Activated naive CD8-positive, alpha-beta T cell treated with anti-CD3 and anti-CD28 coated beads for 36 hours (primary cell): Measurements from ENCODE around the gene TPST2. TPM values are rescaled to one million over a fixed set of nuclear protein-coding genes. Genes with fewer than 3 reads are reported as not detected.

Experiments
- DNase-seq: peaks from one replicate; pipeline ENCODE4 v3.0.0; 2021
- H3K27ac Mint-ChIP-seq: one replicate; pipeline ENCODE4 v1.8.0; 2022; ENCODE audit warnings: mild to moderate bottlenecking, moderate library complexity, mixed read lengths
- H3K27me3 Mint-ChIP-seq: one replicate; pipeline ENCODE4 v1.8.0; 2022; ENCODE audit warnings: mild to moderate bottlenecking, mixed read lengths
- H3K36me3 Mint-ChIP-seq: one replicate; pipeline ENCODE4 v1.8.0; 2021; ENCODE audit warnings: mild to moderate bottlenecking, mixed read lengths
- H3K4me1 Mint-ChIP-seq: one replicate; pipeline ENCODE4 v1.8.0; 2021; ENCODE audit warnings: mixed read lengths
- H3K4me3 Mint-ChIP-seq: one replicate; pipeline ENCODE4 v1.8.0; 2022; ENCODE audit warnings: mild to moderate bottlenecking, moderate library complexity, mixed read lengths
- H3K9me3 Mint-ChIP-seq: one replicate; pipeline ENCODE4 v1.8.0; 2022; ENCODE audit warnings: mixed read lengths
- total RNA-seq, 2 experiments: library from RNA; stranded (reverse); gene quantifications; one replicate each; pipeline ENCODE4 v1.2.3, GENCODE V29; 2021

TPST2 gene
- total RNA-seq, 2 experiments from 2014 or later, result 32.1 to 35.0 TPM

DNA sequence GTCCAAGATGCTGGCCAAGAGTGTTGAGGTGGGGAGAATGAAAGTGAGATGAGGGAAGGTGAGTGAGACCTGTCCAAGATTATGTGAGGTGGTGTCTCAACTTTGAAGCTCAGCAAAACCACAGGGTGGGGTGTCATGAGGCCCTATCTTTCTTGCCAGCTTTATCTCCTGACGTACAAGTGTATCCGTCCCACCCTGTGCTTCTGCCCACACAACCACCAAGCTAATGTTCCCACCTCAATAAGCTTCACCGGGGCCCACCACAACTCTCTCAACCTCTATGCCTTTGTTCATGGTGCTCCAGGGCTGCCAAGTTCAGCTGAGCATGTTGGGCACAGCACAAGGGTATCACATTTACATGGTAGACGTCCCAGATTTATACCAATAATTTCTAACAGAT lies 7.1 kb upstream of the TPST2 start:
- H3K4me3 Mint-ChIP-seq, result no peak overlapping the region
- DNase-seq, result peak; percentile 51
- H3K36me3 Mint-ChIP-seq, result peaks cover 2% of the 10 kb centered on the region
- H3K27me3 Mint-ChIP-seq, result no peaks in the 10 kb centered on the region
- no peaks in the 10 kb centered on the region for H3K9me3 Mint-ChIP-seq
- H3K4me1 Mint-ChIP-seq, result peaks cover 59% of the 10 kb centered on the region
- H3K27ac Mint-ChIP-seq, result peak overlapping the region; percentile 73

DNA sequence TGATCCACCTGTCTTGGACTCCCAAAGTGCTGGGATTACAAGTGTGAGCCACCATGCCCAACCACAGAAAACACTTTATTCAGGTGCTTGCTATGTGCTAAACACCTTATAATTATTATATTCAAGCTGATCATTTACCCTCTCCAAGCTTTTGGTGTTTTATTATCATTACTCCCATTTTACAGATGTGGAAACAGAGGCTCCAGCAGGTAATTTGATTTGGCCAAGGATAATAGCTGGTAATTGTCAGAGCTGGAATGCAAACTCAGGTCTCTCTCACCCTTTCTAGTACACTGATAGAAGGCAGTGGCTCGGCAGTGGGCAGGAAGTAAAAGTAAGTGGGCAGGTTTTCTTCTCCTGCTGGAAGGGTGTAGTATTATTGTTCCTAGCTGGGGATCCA lies 3.8 kb upstream of the TPST2 start:
- Mint-ChIP-seq H3K36me3 (peaks cover 4% of the 10 kb centered on the region), H3K27me3 (no peaks in the 10 kb centered on the region), H3K9me3 (no peaks in the 10 kb centered on the region), H3K4me1 (peaks cover 67% of the 10 kb centered on the region), H3K4me3 (no peak overlapping the region), H3K27ac (no peak overlapping the region)
- no peak for DNase-seq

DNA sequence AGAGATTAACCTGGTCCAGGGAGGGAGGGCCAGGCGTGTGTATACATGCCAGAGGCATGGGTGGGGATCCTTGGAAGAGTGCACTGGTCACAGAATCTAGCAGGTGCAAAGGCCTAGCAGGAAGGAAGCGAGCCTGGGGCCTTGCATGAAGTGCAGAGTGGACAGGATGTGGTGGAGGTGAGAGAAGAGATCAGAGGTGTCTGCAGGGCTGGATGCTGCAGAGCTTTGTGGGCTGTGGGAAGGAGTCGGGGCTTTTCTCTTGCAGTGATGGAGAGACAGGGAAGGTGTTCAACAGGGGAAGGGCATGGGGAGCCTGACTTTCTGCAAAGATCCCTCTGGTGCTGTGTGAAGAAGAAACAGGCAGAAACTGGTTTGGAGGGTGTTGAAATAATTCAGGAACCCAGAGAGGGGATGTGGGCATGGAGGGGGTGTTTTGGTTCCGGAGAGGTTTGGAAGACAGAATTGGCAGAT lies 2.5 kb upstream of the TPST2 start:
- peak overlapping the region; percentile 25 for H3K27ac Mint-ChIP-seq
- peak; percentile 61 for DNase-seq
- H3K4me1 Mint-ChIP-seq, result peaks cover 68% of the 10 kb centered on the region
- H3K9me3 Mint-ChIP-seq, result peaks cover 7% of the 10 kb centered on the region
- H3K27me3 Mint-ChIP-seq, result no peaks in the 10 kb centered on the region
- peak overlapping the region; percentile 1 for H3K4me3 Mint-ChIP-seq
- H3K36me3 Mint-ChIP-seq, result peaks cover 13% of the 10 kb centered on the region

DNA sequence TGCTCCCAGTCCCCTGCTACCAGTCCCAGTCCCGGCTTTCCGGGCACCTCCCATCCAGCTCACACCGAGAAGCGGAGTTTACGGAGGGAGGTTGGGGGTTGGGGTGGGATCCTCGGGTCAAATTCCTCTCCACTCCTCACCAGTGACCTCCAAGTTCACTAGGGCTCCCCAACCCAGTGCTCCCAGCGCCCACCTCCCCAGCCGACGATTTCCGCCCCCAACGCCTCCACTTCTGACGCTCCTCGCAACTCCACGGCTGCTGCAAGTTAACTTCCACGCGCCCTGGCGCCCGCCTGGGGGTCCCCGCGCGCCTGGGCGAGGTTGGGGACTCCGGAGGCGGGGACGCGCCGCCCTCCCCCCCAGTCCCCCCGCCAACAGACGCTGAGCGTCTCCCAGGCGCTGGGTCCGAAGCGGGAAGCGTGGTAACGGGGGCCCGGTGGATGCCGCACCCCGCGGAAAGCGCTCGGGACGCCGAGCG lies 526 bp downstream of the TPST2 start:
- DNase-seq, result peak; percentile 45
- H3K4me3 Mint-ChIP-seq, result peak overlapping the region; percentile 91
- H3K27me3 Mint-ChIP-seq, result no peaks in the 10 kb centered on the region
- peak overlapping the region; percentile 89 for H3K27ac Mint-ChIP-seq
- peaks cover 7% of the 10 kb centered on the region for H3K9me3 Mint-ChIP-seq
- peaks cover 32% of the 10 kb centered on the region for H3K36me3 Mint-ChIP-seq
- peaks cover 76% of the 10 kb centered on the region for H3K4me1 Mint-ChIP-seq

DNA sequence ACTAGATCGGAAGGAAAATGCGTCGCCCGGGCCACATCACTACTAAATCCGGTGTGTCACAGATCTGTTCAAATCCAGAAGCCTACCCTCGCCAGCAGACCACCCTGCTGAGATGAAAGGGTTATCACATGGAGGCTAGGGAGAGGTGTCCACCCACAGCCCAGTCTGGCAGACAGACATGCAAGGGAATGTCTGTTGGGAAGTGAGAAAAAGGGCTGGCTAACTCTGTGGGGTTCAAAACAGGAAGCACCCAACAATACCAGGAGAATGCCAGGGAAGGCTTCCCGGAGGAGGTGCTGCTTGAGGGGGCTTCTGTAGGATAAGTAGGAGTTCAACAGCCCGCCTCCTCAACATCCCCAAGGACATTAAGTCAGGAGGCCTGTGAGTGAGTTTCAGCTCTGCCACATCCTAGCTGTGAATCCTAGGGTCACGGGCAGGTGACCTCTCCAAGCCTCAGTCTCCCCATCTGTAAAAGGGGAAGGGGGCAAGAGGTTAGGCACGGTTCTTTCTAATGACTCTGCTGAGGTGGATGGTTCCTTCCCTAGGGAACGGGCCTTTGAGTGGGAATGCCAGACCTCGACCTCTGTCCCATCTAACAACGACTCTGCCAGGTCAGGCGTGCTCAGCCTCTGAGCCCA lies 1.1 kb downstream of the TPST2 start:
- DNase-seq, result peak; percentile 29
- Mint-ChIP-seq H3K4me3 (peak overlapping the region; percentile 91), H3K9me3 (peaks cover 7% of the 10 kb centered on the region), H3K27me3 (no peaks in the 10 kb centered on the region), H3K36me3 (peaks cover 34% of the 10 kb centered on the region), H3K4me1 (peaks cover 76% of the 10 kb centered on the region), H3K27ac (peak overlapping the region; percentile 89)

DNA sequence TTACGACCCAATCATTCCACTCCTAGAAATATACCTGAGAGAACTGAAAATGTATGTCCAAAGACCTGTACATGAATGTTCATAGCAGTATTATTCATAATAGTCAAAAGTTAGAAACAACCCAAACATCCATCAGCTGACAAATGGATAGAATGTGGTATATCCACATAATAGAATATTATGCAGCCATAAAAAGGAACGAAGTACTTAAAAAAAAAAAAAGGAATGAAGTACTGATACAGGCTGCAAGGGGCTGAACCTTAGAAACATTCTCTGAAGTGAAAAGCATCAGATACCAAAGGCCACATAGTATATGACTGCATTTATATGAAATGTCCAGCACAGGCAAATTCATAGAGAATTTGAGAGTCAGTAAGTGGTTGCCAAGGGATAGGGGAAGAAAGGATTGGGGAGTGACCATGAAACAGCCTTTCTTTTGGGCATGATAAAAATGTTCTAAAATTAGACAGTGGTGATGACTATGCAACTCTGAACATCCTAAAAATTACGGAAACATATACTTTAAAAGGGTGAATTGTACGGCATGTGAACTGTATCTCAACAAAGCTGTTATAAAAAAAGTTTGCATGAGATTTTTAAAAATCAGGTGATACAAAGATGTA lies 1.8 kb downstream of the TPST2 start:
- DNase-seq, result no peak
- H3K4me3 Mint-ChIP-seq, result peak overlapping the region; percentile 91
- peaks cover 7% of the 10 kb centered on the region for H3K9me3 Mint-ChIP-seq
- H3K27ac Mint-ChIP-seq, result peak overlapping the region; percentile 89
- H3K27me3 Mint-ChIP-seq, result no peaks in the 10 kb centered on the region
- peaks cover 34% of the 10 kb centered on the region for H3K36me3 Mint-ChIP-seq
- peaks cover 69% of the 10 kb centered on the region for H3K4me1 Mint-ChIP-seq

DNA sequence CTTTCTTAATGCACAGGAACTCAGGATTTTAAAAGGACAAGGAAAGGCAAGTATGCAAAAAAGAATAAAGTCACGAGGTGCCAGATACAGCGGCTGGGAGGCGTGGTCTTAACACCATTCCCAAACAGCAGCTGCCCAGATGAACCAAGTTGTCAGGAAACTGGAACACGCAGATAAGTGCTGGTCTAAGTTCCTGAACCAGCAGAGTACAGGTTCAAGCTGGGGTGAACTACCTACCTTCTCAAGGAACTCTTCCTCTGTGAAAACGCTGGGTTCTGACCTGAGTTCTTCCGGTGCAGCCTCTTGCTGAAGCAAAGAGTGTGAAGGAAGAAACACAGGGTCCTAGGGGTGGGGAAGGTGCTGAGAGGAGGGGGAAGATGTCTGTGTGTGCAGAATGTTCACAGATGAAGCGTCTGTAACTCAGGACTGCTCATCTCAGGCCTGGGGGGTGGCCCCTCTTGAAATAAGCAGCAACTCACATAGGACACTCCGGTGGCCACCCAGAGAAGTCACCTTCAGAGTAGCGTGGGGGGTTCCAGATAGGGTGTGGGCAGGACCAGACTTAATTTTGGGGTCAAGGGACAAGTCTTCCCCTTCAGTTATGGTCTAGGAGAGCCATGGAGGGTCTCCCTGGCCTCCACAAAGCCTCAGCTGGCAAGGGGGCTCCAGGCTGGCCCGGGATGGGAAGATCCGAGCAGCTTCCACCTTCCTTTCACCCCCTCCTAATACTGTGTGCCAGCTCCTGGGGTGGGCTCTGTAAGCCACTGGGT lies 3.2 kb downstream of the TPST2 start:
- Mint-ChIP-seq H3K4me3 (peak overlapping the region; percentile 63), H3K27ac (peak overlapping the region; percentile 83), H3K27me3 (no peaks in the 10 kb centered on the region), H3K9me3 (peaks cover 7% of the 10 kb centered on the region), H3K36me3 (peaks cover 38% of the 10 kb centered on the region), H3K4me1 (peaks cover 61% of the 10 kb centered on the region)
- DNase-seq, result no peak

DNA sequence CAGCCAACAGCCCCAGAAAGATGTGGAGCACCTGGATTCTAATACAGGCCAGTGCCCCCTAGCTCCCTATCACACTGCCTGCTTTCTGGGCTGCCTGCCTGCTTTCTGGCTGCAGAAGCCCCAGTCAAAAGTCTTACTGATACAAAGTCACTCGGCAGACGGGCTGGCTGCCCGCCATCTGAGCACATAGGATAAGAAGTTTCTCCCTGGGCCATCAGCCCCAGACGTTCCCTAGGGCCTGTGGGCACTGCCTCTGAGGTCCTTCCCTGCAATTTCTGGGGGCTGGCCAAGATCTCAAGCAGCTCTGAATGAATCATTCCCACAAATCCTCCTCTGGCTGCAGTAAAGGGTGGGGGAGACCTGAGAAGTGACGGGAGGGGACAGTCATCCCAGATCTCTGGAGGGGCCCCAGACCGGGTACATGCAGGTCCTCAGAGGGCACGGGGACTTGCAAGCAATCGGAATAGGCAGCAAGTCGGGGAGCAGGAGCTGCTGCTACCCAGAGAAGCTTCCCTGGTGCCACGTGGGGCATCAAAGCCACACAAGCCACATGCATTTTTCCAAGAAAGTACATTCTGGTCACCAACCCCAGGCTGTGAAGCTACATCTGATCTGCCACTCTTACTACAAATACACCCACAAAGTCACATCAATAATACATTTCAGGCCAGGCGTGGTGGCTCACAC lies 4.7 kb downstream of the TPST2 start:
- Mint-ChIP-seq H3K27me3 (no peaks in the 10 kb centered on the region), H3K9me3 (peaks cover 7% of the 10 kb centered on the region), H3K4me1 (peaks cover 66% of the 10 kb centered on the region), H3K36me3 (peaks cover 38% of the 10 kb centered on the region), H3K4me3 (peak overlapping the region; percentile 8), H3K27ac (peak overlapping the region; percentile 75)
- DNase-seq, result peak; percentile 22

DNA sequence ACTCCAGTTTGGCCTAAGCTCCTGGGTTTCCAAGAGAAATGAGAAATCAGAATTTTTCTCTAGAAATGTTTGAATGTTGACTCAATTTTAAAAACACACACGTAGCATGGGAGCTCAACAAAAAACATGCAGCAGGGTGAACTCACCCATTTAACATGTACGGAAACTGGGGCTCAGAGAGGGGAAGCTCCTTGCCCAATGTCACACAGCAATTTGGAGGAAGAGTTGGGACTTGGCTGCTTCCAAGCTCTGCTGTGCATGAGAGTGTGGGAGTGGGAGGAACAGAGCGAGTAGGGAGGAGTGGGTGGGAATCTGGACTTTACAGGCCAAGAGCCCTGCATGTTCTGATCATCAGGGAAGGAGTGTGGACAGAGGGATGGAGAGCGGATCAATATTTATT lies 5.9 kb downstream of the TPST2 start:
- no peaks in the 10 kb centered on the region for H3K27me3 Mint-ChIP-seq
- no peak for DNase-seq
- no peak overlapping the region for H3K4me3 Mint-ChIP-seq
- peaks cover 74% of the 10 kb centered on the region for H3K4me1 Mint-ChIP-seq
- peaks cover 45% of the 10 kb centered on the region for H3K36me3 Mint-ChIP-seq
- peaks cover 7% of the 10 kb centered on the region for H3K9me3 Mint-ChIP-seq
- no peak overlapping the region for H3K27ac Mint-ChIP-seq

DNA sequence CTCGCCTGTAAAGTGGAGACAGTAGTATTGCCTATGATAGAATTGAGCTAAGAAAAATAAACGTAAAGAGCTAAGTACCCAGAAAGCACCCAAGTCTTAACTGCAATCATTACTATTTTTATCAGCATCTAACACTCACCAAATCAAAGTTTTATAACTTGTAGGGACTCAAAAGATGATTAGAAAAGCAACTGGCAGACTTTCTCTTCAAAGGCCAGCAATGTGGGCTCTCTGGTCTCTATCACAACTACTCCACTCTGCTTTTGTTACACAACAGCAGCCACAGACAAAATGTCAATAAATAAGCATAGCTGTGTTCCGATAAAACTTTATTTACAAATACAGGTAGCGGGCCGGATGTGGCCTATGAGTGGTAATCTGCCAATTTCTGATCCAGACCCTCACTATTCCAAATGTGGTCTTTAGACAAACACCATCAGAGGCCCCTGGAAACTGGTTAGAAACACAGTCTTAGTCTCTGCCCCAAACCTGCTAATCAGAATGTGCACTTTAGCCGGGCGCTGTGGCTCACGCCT lies 8.2 kb downstream of the TPST2 start:
- H3K27ac Mint-ChIP-seq, result peak overlapping the region; percentile 17
- peaks cover 67% of the 10 kb centered on the region for H3K4me1 Mint-ChIP-seq
- H3K36me3 Mint-ChIP-seq, result peaks cover 32% of the 10 kb centered on the region
- H3K9me3 Mint-ChIP-seq, result no peaks in the 10 kb centered on the region
- no peak for DNase-seq
- no peaks in the 10 kb centered on the region for H3K27me3 Mint-ChIP-seq
- H3K4me3 Mint-ChIP-seq, result no peak overlapping the region

DNA sequence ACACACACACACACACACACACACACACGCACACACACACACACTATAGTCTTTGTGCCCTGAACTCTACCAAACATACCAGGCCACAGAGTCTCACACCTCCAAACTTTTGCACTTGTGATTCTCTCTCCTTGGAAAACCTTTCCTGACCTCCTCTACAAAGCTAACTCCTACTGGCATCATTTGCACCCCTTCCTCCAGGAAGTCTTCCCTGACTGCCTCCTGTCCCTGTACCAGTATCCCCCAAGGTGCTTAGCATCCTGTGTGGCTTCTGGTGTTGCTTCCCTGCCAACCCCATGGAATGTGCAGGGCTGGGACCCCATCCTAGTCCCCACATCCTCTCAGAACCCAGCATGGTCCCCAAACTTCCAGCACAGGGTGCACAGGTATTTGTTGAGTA lies 8.9 kb downstream of the TPST2 start:
- Mint-ChIP-seq H3K27me3 (no peaks in the 10 kb centered on the region), H3K9me3 (no peaks in the 10 kb centered on the region), H3K36me3 (peaks cover 32% of the 10 kb centered on the region), H3K4me3 (no peak overlapping the region), H3K27ac (peak overlapping the region; percentile 67), H3K4me1 (peaks cover 65% of the 10 kb centered on the region)
- DNase-seq, result no peak

DNA sequence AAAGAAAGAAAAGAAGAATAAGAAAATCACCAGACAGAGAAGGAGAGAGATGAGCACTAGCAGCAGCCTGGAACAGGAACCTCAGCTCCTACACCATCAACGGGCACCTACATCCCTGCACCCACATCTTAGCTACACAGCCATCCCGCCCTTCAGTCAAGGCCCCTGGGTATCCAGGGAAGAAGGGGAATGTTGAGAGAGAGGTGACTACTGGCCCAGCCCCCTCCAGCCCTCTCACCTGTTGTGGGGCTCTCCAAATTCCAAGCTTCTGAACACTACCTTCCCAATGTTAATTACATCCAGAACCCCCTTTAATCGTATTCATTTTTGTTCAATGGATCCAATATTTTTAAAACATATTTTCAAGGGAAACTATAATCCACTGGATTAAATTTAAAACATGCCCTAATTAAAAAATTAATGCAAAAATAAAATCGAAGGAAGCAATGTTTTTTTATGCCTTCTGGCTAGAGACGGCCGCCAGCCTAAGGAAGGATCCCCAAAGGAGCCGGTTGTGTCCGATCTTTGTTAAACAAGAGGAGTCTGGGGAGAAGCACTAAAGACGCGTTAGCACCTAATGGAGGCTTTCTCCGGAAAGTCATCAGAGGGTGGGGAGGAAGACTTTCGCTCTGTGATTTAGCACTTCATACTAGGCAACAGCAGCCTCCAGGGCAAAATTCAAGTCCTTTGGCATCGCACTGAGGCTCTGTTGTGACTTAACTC lies 9.5 kb downstream of the TPST2 start:
- Mint-ChIP-seq H3K9me3 (no peaks in the 10 kb centered on the region), H3K27ac (peak overlapping the region; percentile 93), H3K36me3 (peaks cover 29% of the 10 kb centered on the region), H3K4me3 (peak overlapping the region; percentile 77), H3K4me1 (peaks cover 62% of the 10 kb centered on the region), H3K27me3 (no peaks in the 10 kb centered on the region)
- no peak for DNase-seq

DNA sequence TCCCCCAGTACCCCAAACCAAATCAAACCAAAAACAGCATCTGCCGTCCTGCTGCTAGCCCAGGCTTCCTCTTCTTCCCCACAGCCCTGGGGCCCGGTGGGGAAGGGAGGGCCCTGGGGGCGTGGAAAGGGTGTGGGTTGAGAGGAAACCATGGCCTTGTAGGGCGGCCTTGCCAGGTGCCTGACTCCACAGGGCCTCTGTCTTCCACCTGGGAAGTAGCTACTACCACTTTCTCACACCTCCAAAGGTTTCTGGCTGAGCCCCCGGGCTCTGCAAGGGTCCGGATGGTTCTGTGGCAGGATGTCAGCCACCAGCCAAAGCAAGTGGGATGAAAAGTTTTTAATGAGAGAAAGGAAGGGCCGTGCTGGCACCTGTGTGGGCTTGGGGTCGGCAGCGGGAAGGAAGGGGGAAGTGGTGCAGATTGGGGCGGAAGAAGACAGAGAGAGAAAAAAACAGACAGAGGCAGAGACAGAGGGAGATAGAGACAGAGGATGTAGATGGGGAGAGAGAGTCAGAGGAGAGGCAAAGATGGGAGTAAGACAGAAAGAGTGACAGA lies 10.5 kb downstream of the TPST2 start:
- Mint-ChIP-seq H3K4me1 (peaks cover 61% of the 10 kb centered on the region), H3K27me3 (no peaks in the 10 kb centered on the region), H3K9me3 (no peaks in the 10 kb centered on the region), H3K36me3 (peaks cover 27% of the 10 kb centered on the region), H3K4me3 (peak overlapping the region; percentile 77), H3K27ac (peak overlapping the region; percentile 93)
- peak; percentile 70 for DNase-seq

DNA sequence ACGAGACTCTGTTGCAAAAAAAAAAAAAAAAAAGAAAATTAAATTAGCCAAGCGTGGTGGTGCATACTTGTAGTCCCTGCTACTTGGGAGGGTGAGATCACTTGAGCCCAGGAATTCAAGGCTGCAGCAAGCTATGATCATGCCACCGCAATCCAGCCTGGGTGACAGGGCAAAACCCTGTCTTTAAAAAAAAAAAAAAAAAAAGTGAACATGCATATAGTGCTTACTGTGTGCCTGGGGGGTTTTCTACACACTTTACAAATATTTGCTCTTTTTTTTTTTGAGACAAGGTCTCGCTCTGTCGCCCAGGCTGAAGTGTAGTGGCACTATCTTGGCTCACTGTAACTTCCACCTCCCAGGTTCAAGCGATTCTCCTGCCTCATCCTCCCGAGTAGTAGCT lies 12.9 kb downstream of the TPST2 start:
- no peak overlapping the region for H3K4me3 Mint-ChIP-seq
- no peak overlapping the region for H3K27ac Mint-ChIP-seq
- no peaks in the 10 kb centered on the region for H3K9me3 Mint-ChIP-seq
- H3K27me3 Mint-ChIP-seq, result no peaks in the 10 kb centered on the region
- H3K36me3 Mint-ChIP-seq, result peaks cover 28% of the 10 kb centered on the region
- H3K4me1 Mint-ChIP-seq, result peaks cover 72% of the 10 kb centered on the region
- no peak for DNase-seq
